Hematopoietic multipotent progenitor cell treated with erythropoietin and hydrocortisone succinate and interleukin-3 and kit ligand, for 6 days (in vitro differentiated cells): ENCODE results near the gene TPD52L2.
A peak's percentile ranks its signal among the peaks of the same experiment; 100 is the strongest.
"Not testable (repeated sequence)": the region's sequence is repeated elsewhere in the genome, so short reads cannot be mapped to it uniquely, and the experiment has no call there.

Experiments used
- DNase-seq: peaks from one replicate; pipeline ENCODE4 v3.0.0-alpha.2; 2015

Gene TPD52L2

GRCh38 chr20:63897978-63898561 is 33.0 kb downstream of the TPD52L2 start:
- peak; percentile 24 for DNase-seq

DNA sequence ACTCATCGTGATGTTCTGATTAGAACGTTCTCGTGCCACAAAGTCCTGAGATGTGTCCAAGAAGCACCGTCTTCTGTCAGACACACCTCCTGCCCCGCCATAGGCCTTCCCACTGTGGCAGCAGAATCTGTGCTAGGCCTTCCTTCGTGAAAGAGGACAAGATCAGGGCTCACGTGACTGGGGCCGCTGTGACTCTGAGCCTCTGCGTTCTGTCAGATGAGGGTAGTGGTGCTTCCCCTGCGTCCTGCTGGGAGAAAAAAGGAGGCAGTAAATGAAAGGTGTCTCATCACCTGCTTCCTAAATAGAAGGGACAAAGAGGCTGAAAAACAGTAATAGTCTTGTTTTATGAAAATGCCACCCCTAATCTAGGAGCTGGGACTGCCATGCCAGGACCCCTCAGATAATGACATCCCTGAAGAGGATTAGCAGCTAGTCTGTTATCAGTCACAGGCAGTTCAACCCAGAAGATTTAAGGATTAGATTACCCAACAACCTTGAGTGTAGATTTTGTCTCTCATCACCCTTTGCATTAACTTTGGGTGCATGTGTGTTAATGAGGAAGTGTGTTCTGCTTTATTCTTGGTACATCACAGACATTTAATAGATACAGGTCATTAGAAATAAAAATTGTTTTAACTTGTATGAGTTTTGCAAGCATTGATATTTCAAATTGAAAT is 34.0 kb downstream of the TPD52L2 start:
- peak; percentile 62 for DNase-seq

DNA sequence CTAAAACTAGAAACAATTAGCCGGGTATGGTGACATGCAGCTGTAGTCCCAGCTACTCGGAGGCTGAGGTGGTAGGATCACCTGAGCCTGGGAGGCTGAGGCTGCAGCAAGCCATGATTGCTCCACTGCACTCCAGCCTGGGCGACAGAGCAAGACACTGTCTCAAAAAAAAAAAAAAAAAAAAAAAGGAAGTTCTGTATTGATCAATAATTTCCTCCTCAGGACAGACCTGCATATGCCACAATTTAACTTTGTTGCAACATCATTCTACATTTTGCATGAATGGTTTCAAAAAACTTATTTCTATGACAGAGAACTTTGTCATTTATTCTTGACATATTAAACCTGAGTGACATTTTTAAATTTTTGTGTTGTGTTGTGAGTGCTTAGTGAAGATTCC is 35.3 kb downstream of the TPD52L2 start:
- DNase-seq: peak; percentile 42

- peak; percentile 56 for DNase-seq
Observed at GRCh38 chr20:63903796-63904561, 38.9 kb downstream of the TPD52L2 start.

DNA sequence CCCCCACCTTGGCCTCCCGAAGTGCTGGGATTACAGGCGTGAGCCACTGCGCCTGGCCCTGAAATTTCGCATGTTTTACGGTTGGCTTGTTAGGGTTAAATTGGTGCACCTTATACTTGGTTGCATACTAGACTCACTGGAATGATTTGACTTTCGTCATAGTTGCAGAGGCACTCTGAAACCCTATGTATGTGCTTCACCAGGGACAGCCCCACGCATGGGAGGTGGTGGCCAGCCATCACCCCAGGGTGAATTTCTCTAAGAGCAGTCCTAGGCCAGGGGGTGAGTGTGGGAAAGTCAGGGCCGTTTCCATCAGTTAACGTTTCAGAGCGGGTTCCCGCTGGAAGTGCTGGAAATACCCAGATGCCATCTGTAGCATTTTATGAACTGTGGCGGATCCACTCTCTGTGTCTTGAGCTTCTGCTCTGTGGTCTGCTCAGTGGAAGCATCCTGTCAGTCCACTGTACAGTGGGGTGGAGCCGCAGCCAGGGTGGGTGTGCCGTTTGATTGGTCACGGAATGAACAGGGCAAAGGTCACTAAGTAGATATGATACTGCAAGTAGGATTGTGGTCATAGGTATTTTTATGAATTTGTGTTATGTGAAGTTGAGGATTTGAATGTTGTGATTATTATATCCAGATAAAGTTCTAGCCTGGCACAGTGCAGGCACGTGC is 43.1 kb downstream of the TPD52L2 start:
- no peak for DNase-seq

DNA sequence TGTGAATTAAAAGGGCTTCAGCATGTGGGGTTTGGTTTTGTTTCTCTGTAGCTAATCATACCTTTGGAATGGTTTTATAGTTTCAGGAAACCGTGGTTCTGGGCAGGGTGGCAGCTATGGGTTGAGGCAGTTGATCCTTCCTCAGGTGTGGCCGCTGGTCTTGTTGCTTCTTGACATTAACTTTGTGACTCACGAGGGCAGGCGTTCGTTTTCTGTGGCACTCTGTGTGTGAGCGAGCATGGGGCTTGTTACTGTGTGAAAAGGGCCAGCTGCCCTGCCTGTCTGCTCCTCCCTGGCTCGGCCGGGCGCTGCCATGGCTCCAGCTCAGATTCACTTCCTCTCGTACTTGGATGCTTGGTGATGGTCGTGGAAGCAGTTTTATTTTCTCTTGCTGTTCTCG is 46.1 kb downstream of the TPD52L2 start:
- no peak for DNase-seq

DNA sequence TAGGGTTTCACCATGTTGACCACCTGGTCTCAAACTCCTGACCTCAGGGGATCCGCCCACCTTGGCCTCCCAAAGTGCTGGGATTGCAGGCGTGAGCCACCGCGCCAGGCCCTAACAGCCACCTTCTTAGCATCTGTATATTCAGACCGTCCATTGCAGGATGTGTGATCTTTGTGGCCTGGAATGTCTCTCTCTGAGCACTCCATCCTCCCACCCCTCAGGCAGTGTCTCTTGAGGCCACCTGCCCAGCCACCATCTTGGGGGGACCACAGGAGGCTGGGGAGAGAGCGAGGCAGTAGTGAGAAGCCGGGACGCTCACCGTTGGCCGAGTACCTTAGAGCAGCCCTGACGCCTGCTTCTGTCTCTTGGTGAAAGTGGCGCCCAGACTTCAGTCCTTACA is 48.7 kb downstream of the TPD52L2 start:
- no peak for DNase-seq

- DNase-seq: no peak
Observed at GRCh38 chr20:63915471-63915870, 50.4 kb downstream of the TPD52L2 start.

- DNase-seq: peak; percentile 58
Observed at GRCh38 chr20:63916371-63916939, 51.4 kb downstream of the TPD52L2 start.

DNA sequence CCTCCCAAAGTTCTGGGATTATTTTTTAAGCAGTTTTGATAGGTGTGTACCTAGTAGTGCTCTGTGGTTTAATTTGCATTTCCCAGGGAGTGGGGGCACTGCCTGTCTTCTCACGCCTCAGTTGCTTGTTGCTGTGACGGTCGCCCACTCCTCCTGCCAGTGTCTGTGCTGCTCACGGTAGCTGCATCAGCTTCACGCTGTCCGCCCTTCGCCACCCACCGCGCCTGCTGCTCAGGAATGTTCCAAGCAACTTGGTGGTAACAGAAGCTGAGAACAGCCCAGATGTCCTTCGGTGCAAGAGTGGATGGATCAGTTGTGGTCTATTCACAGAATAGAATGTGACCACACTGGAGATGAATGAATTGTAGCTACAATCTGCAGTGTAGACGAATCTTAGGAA is 52.7 kb downstream of the TPD52L2 start:
- no peak for DNase-seq

GRCh38 chr20:63919130-63919529 is 54.1 kb downstream of the TPD52L2 start:
- DNase-seq: no peak

- DNase-seq: no peak
Observed at GRCh38 chr20:63920226-63920625, 55.2 kb downstream of the TPD52L2 start.

DNA sequence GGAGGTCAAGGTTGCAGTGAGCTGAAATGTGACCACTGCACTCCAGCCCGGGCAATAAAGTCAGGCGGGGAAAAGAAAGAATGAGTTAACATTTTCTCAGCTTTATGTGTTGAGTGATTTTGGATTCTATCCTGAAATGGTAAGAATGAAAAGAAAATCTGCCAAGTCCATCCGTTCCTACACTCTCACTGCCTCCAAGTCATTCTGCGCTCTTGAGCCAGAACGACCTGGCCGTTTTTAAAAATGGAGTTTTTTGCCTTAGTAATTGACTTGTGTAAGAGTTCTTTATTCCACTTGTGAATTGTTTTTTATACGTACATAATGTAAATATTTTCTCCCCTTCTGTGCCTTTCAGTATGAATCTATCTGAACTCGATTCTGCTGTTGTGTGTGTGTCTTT is 58.6 kb downstream of the TPD52L2 start:
- DNase-seq: no peak

DNA sequence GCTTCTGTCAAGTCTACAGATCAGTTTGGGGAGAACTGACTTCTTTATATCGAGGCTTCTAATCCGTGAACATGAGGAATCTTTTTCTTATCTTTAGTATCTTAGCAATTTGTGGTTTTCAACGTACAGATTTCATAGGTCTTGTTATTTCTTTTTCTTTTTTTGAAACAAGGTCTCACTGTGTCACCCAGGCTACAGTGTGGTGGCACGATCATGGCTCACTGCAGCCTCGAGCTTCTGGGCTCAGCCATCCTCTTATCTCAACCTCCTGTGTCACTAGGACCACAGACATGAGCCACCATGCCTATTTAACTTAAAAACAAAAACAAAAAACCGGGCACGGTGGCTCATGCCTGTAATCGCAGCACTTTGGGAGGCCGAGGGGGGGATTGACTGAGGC is 59.2 kb downstream of the TPD52L2 start:
- DNase-seq: peak; percentile 21

DNA sequence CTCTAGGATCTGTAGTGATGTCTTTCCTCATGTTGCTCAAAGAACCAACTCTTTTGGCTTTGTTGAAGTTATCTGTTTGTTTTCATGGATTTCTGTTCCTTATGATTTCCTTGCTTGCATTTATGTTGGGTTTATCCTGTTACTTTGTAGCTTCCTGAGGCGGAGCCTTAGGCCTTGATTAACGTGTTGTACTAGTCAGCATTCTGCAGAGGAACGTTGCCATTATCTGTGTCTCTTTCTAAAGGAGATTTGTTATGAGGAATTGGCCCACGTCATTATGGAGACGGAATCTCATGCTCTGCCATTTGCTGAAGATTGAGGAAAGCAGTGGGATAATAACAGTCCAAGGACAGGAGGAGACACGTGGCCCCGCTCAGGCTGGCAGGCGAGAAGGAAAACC is 61.2 kb downstream of the TPD52L2 start:
- DNase-seq: no peak

- no peak for DNase-seq
Observed at GRCh38 chr20:63929071-63929470, 64.0 kb downstream of the TPD52L2 start.

GRCh38 chr20:63929473-63929883 is 64.4 kb downstream of the TPD52L2 start:
- not testable (repeated sequence) for DNase-seq

- DNase-seq: no peak
Observed at GRCh38 chr20:63930971-63931553, 66.0 kb downstream of the TPD52L2 start.

DNA sequence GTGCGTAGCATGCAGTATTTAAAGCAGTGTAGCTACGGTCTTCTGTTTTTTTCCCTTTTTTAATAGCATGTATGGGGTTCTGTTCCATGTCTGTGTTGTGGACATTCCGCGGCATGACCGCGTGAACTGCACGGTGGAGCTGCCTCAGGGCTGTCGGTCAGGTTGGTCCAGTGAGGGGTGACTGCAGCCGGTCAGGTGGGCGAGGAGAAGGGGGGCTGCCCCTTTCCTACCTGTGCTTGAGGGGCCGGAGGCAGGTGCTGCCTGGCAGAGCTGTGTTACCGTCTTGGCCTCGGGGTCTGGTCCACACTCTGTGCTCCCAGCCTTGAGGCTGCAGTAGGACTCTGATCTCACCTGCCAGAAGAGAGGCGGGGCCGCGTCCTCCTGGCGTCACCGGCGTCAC is 66.7 kb downstream of the TPD52L2 start:
- no peak for DNase-seq

- no peak for DNase-seq
Observed at GRCh38 chr20:63932606-63933160, 67.6 kb downstream of the TPD52L2 start.

- DNase-seq: no peak
Observed at GRCh38 chr20:63933646-63934045, 68.6 kb downstream of the TPD52L2 start.

GRCh38 chr20:63934271-63935068 is 69.4 kb downstream of the TPD52L2 start:
- DNase-seq: no peak
